AG10803 (cell line): ENCODE measurements around the gene LDLRAD4.
"Not testable (repeated sequence)": the region's sequence is repeated elsewhere in the genome, so short reads cannot be mapped to it uniquely, and the experiment has no call there.

ENCODE experiments used
- DNase-seq: peaks from one replicate; pipeline ENCODE4 v3.0.0; 2010; ENCODE audit warnings: low read depth
- H3K4me3 ChIP-seq: 2 replicates; pipeline ENCODE4 v1.5.1; 2011; ENCODE audit warnings: mild to moderate bottlenecking, low read length, control low read depth
- CTCF ChIP-seq: conservative IDR thresholded peaks from 2 replicates; pipeline ENCODE4 v1.5.1; 2011; ENCODE audit warnings: mild to moderate bottlenecking, low read length, control low read depth, inconsistent platforms

The LDLRAD4 gene

GRCh38 chr18:13658436-13659204, 440.1 kb downstream of the LDLRAD4 start:
- no peak overlapping the region for H3K4me3 ChIP-seq
- DNase-seq = no peak
- no peak for TF ChIP-seq CTCF

GRCh38 chr18:13660510-13660909, 441.9 kb downstream of the LDLRAD4 start:
- no peak for TF ChIP-seq CTCF
- peak; percentile 39 for DNase-seq
- H3K4me3 ChIP-seq = no peak overlapping the region

GRCh38 chr18:13661051-13661778, 442.7 kb downstream of the LDLRAD4 start:
- DNase-seq = no peak
- no peak for TF ChIP-seq CTCF
- H3K4me3 ChIP-seq = no peak overlapping the region

- no peak overlapping the region for H3K4me3 ChIP-seq
- DNase-seq = no peak
- no peak for TF ChIP-seq CTCF
Measured at GRCh38 chr18:13661779-13662256, 443.3 kb downstream of the LDLRAD4 start.

GRCh38 chr18:13672657-13673056, 454.1 kb downstream of the LDLRAD4 start:
- no peak overlapping the region for H3K4me3 ChIP-seq
- TF ChIP-seq CTCF = no peak
- peak; percentile 7 for DNase-seq

GRCh38 chr18:13676471-13676870, 457.9 kb downstream of the LDLRAD4 start:
- H3K4me3 ChIP-seq = no peak overlapping the region
- TF ChIP-seq CTCF = no peak
- no peak for DNase-seq

GRCh38 chr18:13677350-13677749, 458.8 kb downstream of the LDLRAD4 start:
- not testable (repeated sequence) for DNase-seq, H3K4me3 ChIP-seq
